Activated CD8-positive, alpha-beta memory T cell treated with anti-CD3 and anti-CD28 coated beads for 48 hours (primary cell): ENCODE measurements around the gene CCDC102A.

Experiments
- DNase-seq, 3 experiments: peaks; one replicate each; pipeline ENCODE4 v3.0.0-alpha.2; 2020; ENCODE audit warnings: low read depth in 2 of 3, low spot score in 2 of 3

The CCDC102A gene

DNA sequence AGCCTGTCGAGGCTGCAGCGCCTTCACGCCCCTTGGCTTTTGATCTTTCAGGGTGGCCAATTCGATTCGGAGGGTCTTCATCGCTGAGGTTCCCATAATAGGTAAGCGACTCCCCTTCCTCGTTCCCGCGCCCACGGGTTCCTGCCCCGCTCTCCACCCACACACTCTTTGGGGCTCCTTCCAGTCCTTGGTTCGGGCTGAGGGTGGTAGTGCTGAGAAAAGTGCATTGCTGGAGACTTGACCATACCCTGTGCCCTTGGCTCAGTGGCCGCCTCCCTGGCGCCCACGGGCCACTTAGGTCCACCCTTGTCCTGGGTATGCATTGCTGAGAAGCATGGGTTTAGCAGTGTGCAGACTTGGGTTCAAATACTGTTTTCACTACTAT is 73.4 kb downstream of the CCDC102A start:
- DNase-seq = no peak

GRCh38 chr16:57462209-57462977 is 74.0 kb downstream of the CCDC102A start, which contains the start of gene POLR2C:
Gene POLR2C (plus strand): TSS chr16:57462679. CDS start chr16:57462725, 46 bp downstream.
- DNase-seq = peak; percentile 83 to 98 (median 89)
